Measurements from ENCODE around the gene TMEM208.

The TMEM208 gene

GRCh38 chr16:67199808-67200198 lies 27.1 kb upstream of the TMEM208 start:
- Histone ChIP-seq H3K27me3 (no peaks in the 10 kb centered on the region), H3K4me3 (ENCODE audit: low read depth, low read length) (no peak overlapping the region), H3K9me3 (no peaks in the 10 kb centered on the region), H3K36me3 (peaks cover 54% of the 10 kb centered on the region), H3K4me1 (no peaks in the 10 kb centered on the region)
- DNase-seq, result no peak
- no peak for TF ChIP-seq CTCF (IDR thresholded peaks at IDR 0.05; ENCODE audit: low read depth, low read length)

- TF ChIP-seq CTCF (IDR thresholded peaks at IDR 0.05; ENCODE audit: low read depth, low read length), result no peak
- DNase-seq, result no peak
- no peaks in the 10 kb centered on the region for H3K27me3 ChIP-seq
These were observed 26.4 kb upstream of the TMEM208 start for GRCh38 chr16:67200491-67200890.

GRCh38 chr16:67201411-67202345 lies 25.3 kb upstream of the TMEM208 start:
- TF ChIP-seq CTCF (IDR thresholded peaks at IDR 0.05; ENCODE audit: low read depth, low read length), result no peak
- H3K36me3 ChIP-seq, result peaks cover 35% of the 10 kb centered on the region
- H3K27me3 ChIP-seq, result no peaks in the 10 kb centered on the region
- DNase-seq, result no peak
- no peaks in the 10 kb centered on the region for H3K4me1 ChIP-seq
- H3K9me3 ChIP-seq, result no peaks in the 10 kb centered on the region
- H3K4me3 ChIP-seq (ENCODE audit: low read depth, low read length), result no peak overlapping the region

More at GRCh38 chr16:67200491-67200890, 26.4 kb upstream of the TMEM208 start:
- no peaks in the 10 kb centered on the region for H3K4me1 ChIP-seq
- no peaks in the 10 kb centered on the region for H3K9me3 ChIP-seq
- H3K4me3 ChIP-seq (ENCODE audit: low read depth, low read length), result no peak overlapping the region
- H3K36me3 ChIP-seq, result peaks cover 47% of the 10 kb centered on the region

- no peak for TF ChIP-seq CTCF (IDR thresholded peaks at IDR 0.05; ENCODE audit: low read depth, low read length)
- Histone ChIP-seq H3K36me3 (peaks cover 27% of the 10 kb centered on the region), H3K4me1 (peaks cover 4% of the 10 kb centered on the region), H3K9me3 (no peaks in the 10 kb centered on the region), H3K27me3 (no peaks in the 10 kb centered on the region), H3K4me3 (ENCODE audit: low read depth, low read length) (no peak overlapping the region)
- DNase-seq, result no peak
These were observed 24.5 kb upstream of the TMEM208 start for GRCh38 chr16:67202426-67202825.

- Histone ChIP-seq H3K36me3 (peaks cover 21% of the 10 kb centered on the region), H3K4me3 (ENCODE audit: low read depth, low read length) (no peak overlapping the region), H3K27me3 (no peaks in the 10 kb centered on the region), H3K4me1 (peaks cover 9% of the 10 kb centered on the region), H3K9me3 (no peaks in the 10 kb centered on the region)
- TF ChIP-seq CTCF (IDR thresholded peaks at IDR 0.05; ENCODE audit: low read depth, low read length), result no peak
- no peak for DNase-seq
These were observed 23.9 kb upstream of the TMEM208 start for GRCh38 chr16:67202956-67203493.

- Histone ChIP-seq H3K27me3 (no peaks in the 10 kb centered on the region), H3K4me1 (peaks cover 13% of the 10 kb centered on the region), H3K4me3 (ENCODE audit: low read depth, low read length) (no peak overlapping the region), H3K36me3 (peaks cover 15% of the 10 kb centered on the region; the same call in 1 of the 2 replicates), H3K9me3 (no peaks in the 10 kb centered on the region)
- DNase-seq, result no peak
- TF ChIP-seq CTCF (IDR thresholded peaks at IDR 0.05; ENCODE audit: low read depth, low read length), result no peak
These were observed 22.9 kb upstream of the TMEM208 start for GRCh38 chr16:67204076-67204475.

All from BE2C (cell line).